Measurements from ENCODE around the gene TMSB4X.
"Not testable (repeated sequence)": the region's sequence is repeated elsewhere in the genome, so short reads cannot be mapped to it uniquely, and the experiment has no call there.

Gene TMSB4X

GRCh38 chrX:12997906-12998687 is 23.2 kb downstream of the TMSB4X start:
- no peak for DNase-seq (ENCODE audit: low spot score)

- no peak for DNase-seq (ENCODE audit: low spot score)
Observed at GRCh38 chrX:12999422-12999821, 24.5 kb downstream of the TMSB4X start.

- DNase-seq (ENCODE audit: low spot score) = no peak
Observed at GRCh38 chrX:13000301-13000811, 25.4 kb downstream of the TMSB4X start.

- no peak for DNase-seq (ENCODE audit: low spot score)
Observed at GRCh38 chrX:13001097-13001496, 26.2 kb downstream of the TMSB4X start.

GRCh38 chrX:13001961-13002671 is 27.2 kb downstream of the TMSB4X start:
- DNase-seq (ENCODE audit: low spot score) = no peak

GRCh38 chrX:13005661-13006473 is 31.0 kb downstream of the TMSB4X start:
- DNase-seq (ENCODE audit: low spot score) = no peak

- DNase-seq (ENCODE audit: low spot score) = peak; percentile 62
Observed at GRCh38 chrX:13007519-13008188, 32.7 kb downstream of the TMSB4X start.

- no peak for DNase-seq (ENCODE audit: low spot score)
Observed at GRCh38 chrX:13008189-13008533, 33.3 kb downstream of the TMSB4X start.

- DNase-seq (ENCODE audit: low spot score) = no peak
Observed at GRCh38 chrX:13008851-13009250, 33.9 kb downstream of the TMSB4X start.

- no peak for DNase-seq (ENCODE audit: low spot score)
Observed at GRCh38 chrX:13009273-13009672, 34.4 kb downstream of the TMSB4X start.

- DNase-seq (ENCODE audit: low spot score) = no peak
Observed at GRCh38 chrX:13009844-13010243, 34.9 kb downstream of the TMSB4X start.

- DNase-seq (ENCODE audit: low spot score) = no peak
Observed at GRCh38 chrX:13010546-13010945, 35.6 kb downstream of the TMSB4X start.

- DNase-seq (ENCODE audit: low spot score) = no peak
Observed at GRCh38 chrX:13013363-13014110, 38.6 kb downstream of the TMSB4X start.

GRCh38 chrX:13014111-13015096 is 39.5 kb downstream of the TMSB4X start:
- no peak for DNase-seq (ENCODE audit: low spot score)

- no peak for DNase-seq (ENCODE audit: low spot score)
Observed at GRCh38 chrX:13015536-13016236, 40.8 kb downstream of the TMSB4X start.

- DNase-seq (ENCODE audit: low spot score) = not testable (repeated sequence)
Observed at GRCh38 chrX:13016731-13017130, 41.8 kb downstream of the TMSB4X start.

GRCh38 chrX:13022926-13023325 is 48.0 kb downstream of the TMSB4X start:
- no peak for DNase-seq (ENCODE audit: low spot score)

GRCh38 chrX:13023567-13023966 is 48.7 kb downstream of the TMSB4X start:
- no peak for DNase-seq (ENCODE audit: low spot score)

GRCh38 chrX:13023979-13024378 is 49.1 kb downstream of the TMSB4X start:
- DNase-seq (ENCODE audit: low spot score) = no peak

Data from AG08395 (cell line).